SK-N-SH treated with all-trans-retinoic acid at 6 μM for 48 hours (cell line): ENCODE data around the gene TLCD3A.
"Not testable (repeated sequence)": the region's sequence is repeated elsewhere in the genome, so short reads cannot be mapped to it uniquely, and the experiment has no call there.

Source experiments
- ZNF565 ChIP-seq: fragments of 450-650 bp; formaldehyde crosslinking; conservative IDR thresholded peaks from 2 replicates; pipeline ENCODE4 v1.5.0; 2020; ENCODE audit warnings: low read depth, mild to moderate bottlenecking, moderate library complexity
- TF ChIP-seq, protein P1 (sequence below): fragments of 250-450 bp; sonication (Bioruptor Pico); IDR thresholded peaks from 2 replicates; pipeline ENCODE4 v1.5.1; 2020; ENCODE audit warnings: low read depth, mild to moderate bottlenecking, moderate library complexity
- TF ChIP-seq, protein P2 (sequence below): fragments of 250-450 bp; sonication (Bioruptor Pico); IDR thresholded peaks from 2 replicates; pipeline ENCODE4 v1.8.0; 2020; ENCODE audit warnings: mild to moderate bottlenecking, moderate library complexity, borderline replicate concordance

DNA sequence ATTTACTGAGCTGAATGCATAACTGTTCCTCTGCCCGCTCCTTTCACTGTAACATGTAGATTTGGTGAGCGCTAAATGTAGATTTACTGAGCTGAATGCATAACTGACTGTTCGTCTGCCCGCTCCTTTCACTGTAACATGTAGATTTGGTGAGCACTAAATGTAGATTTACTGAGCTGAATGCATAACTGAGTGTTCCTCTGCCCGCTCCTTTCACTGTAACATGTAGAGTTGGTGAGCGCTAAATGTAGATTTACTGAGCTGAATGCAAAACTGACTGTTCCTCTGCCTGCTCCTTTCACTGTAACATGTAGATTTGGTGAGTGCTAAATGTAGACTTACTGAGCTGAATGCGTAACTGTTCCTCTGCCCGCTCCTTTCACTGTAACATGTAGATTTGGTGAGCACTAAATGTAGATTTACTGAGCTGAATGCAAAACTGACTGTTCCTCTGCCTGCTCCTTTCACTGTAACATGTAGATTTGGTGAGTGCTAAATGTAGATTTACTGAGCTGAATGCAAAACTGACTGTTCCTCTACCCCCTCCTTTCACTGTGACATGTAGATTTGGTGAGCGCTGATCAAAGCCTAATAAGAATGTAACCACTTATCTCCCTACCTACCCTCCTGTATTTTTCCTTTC is 23.0 kb downstream of the TLCD3A start:
- TF ChIP-seq ZNF565 (CRISPR knock-in tag): not testable (repeated sequence)
- TF ChIP-seq, protein P1, sequence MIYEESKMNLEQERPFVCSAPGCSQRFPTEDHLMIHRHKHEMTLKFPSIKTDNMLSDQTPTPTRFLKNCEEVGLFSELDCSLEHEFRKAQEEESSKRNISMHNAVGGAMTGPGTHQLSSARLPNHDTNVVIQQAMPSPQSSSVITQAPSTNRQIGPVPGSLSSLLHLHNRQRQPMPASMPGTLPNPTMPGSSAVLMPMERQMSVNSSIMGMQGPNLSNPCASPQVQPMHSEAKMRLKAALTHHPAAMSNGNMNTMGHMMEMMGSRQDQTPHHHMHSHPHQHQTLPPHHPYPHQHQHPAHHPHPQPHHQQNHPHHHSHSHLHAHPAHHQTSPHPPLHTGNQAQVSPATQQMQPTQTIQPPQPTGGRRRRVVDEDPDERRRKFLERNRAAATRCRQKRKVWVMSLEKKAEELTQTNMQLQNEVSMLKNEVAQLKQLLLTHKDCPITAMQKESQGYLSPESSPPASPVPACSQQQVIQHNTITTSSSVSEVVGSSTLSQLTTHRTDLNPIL (CRISPR knock-in tag): not testable (repeated sequence)
- TF ChIP-seq, protein P2, sequence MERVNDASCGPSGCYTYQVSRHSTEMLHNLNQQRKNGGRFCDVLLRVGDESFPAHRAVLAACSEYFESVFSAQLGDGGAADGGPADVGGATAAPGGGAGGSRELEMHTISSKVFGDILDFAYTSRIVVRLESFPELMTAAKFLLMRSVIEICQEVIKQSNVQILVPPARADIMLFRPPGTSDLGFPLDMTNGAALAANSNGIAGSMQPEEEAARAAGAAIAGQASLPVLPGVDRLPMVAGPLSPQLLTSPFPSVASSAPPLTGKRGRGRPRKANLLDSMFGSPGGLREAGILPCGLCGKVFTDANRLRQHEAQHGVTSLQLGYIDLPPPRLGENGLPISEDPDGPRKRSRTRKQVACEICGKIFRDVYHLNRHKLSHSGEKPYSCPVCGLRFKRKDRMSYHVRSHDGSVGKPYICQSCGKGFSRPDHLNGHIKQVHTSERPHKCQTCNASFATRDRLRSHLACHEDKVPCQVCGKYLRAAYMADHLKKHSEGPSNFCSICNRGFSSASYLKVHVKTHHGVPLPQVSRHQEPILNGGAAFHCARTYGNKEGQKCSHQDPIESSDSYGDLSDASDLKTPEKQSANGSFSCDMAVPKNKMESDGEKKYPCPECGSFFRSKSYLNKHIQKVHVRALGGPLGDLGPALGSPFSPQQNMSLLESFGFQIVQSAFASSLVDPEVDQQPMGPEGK (CRISPR knock-in tag): not testable (repeated sequence)
